Cardiac fibroblast (primary cell): ENCODE data around the gene TEX13C.

Source experiments
- DNase-seq, 2 donors: peaks; one replicate each; pipeline versions ENCODE4 v3.0.0 to v3.0.0-alpha.2; 2010; ENCODE audit warnings: low read depth in 2 of 2
- H3K4me3 ChIP-seq, 2 donors: replicated peaks in 1 of 2; 1 replicate in 1 of 2; 2 replicates in 1 of 2; pipeline ENCODE4 v1.5.1; 2011; ENCODE audit warnings: low read depth in 2 of 2, low read length in 2 of 2, mild to moderate bottlenecking in 2 of 2, moderate library complexity in 1 of 2
- CTCF ChIP-seq: IDR thresholded peaks from one replicate; pipeline ENCODE4 v1.5.1; 2011; ENCODE audit warnings: low read depth, mild to moderate bottlenecking, low read length, inconsistent platforms

TEX13C gene

GRCh38 chrX:125319646-125320521, at the start of gene TEX13C:
TEX13C (plus strand) TSS chrX:125319871; CDS start chrX:125320120, 249 bp downstream.
- DNase-seq = no peak
- H3K4me3 ChIP-seq = no peak within 1 kb of the TSS
- TF ChIP-seq CTCF = no peak

- DNase-seq = no peak
- TF ChIP-seq CTCF = no peak
- H3K4me3 ChIP-seq = no peak overlapping the region
Measured at GRCh38 chrX:125287282-125287681, 32.4 kb upstream of the TEX13C start.

GRCh38 chrX:125288343-125288742, 31.3 kb upstream of the TEX13C start:
- H3K4me3 ChIP-seq = no peak overlapping the region
- DNase-seq = no peak
- TF ChIP-seq CTCF = no peak

- no peak overlapping the region for H3K4me3 ChIP-seq
- no peak for DNase-seq
- no peak for TF ChIP-seq CTCF
Measured at GRCh38 chrX:125289209-125289608, 30.5 kb upstream of the TEX13C start.

GRCh38 chrX:125289920-125290319, 29.8 kb upstream of the TEX13C start:
- no peak for TF ChIP-seq CTCF
- no peak for DNase-seq

GRCh38 chrX:125291124-125291523, 28.5 kb upstream of the TEX13C start:
- TF ChIP-seq CTCF = no peak
- H3K4me3 ChIP-seq = no peak overlapping the region
- DNase-seq = no peak

More at GRCh38 chrX:125289920-125290319, 29.8 kb upstream of the TEX13C start:
- H3K4me3 ChIP-seq = no peak overlapping the region
